B cell (primary cell): ENCODE results near the gene ZNF609.

Experiments
- EZH2 ChIP-seq: IDR thresholded peaks from 2 replicates; pipeline ENCODE4 v1.6.1; 2012; ENCODE audit warnings: borderline replicate concordance, low read depth, mild to moderate bottlenecking, moderate library complexity, low read length; ENCODE audit not compliant: insufficient read depth, poor library complexity, severe bottlenecking
- TF ChIP-seq, protein P1 (sequence below): fragments of 200-600 bp; IDR thresholded peaks from one replicate; pipeline ENCODE4 v1.8.0; 2022; ENCODE audit warnings: antibody characterized with exemption, mild to moderate bottlenecking

DNA sequence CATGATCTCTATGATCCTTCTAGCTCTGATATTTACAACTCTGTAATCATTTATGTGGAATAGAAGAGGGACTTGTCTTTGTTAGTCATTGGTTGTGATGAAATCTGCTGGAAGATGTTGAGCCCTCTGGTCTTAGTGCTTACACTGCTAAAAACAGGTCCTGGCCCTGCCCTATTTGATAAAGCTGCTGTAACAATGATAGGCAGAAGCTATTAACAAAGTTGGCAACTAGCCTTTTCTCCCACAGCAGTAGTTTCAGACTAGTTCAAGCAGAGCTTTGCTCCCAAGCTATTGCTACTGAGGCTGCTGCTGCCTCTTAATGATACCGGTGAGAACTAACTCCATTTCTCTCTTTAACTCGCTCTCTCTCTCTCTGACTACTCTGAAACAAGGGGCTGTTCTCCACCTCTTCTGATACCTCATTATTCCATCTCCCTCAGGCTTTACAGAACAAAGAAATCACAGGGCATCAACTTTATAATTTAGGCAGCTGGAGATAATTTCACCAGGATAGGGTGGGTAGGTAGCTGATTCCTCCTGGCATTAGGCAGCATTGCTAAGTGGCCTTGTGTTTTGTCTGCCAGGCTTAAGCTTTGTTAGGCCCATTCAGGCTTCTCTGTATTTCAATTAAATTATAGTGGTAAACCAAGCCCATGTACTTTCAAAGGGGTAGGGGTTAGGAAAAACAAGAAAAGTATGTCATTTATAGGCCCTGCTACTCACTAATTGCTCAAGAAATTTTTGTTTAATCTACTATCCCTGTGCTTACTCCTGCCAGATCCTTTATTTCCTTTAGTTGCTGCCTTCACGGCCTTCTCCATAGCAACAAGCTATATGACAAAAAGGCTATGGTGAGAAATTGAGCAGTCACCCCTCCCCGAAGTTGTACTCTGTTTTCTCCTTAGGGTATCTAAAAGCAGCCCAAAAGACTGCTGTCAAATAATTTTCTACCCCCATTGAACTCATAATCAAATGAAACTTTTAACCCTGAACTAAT is 175.4 kb downstream of the ZNF609 start:
- TF ChIP-seq, protein P1, sequence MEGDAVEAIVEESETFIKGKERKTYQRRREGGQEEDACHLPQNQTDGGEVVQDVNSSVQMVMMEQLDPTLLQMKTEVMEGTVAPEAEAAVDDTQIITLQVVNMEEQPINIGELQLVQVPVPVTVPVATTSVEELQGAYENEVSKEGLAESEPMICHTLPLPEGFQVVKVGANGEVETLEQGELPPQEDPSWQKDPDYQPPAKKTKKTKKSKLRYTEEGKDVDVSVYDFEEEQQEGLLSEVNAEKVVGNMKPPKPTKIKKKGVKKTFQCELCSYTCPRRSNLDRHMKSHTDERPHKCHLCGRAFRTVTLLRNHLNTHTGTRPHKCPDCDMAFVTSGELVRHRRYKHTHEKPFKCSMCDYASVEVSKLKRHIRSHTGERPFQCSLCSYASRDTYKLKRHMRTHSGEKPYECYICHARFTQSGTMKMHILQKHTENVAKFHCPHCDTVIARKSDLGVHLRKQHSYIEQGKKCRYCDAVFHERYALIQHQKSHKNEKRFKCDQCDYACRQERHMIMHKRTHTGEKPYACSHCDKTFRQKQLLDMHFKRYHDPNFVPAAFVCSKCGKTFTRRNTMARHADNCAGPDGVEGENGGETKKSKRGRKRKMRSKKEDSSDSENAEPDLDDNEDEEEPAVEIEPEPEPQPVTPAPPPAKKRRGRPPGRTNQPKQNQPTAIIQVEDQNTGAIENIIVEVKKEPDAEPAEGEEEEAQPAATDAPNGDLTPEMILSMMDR, result no peak
- no peak for TF ChIP-seq EZH2
